Common myeloid progenitor, CD34-positive (primary cell): ENCODE measurements around the gene NOL8.

Experiments used
- CTCF ChIA-PET: fragments of 350-600 bp; sonication (Branson Sonifier 250); formaldehyde crosslinking; loops from one replicate; lab custom pipeline; 2021; ENCODE audit warnings: antibody characterized with exemption; lab: Charles Lee
- POLR2A ChIA-PET: fragments of 350-600 bp; sonication (Branson Sonifier 250); formaldehyde crosslinking; loops from one replicate; lab custom pipeline; 2021; ENCODE audit warnings: antibody characterized with exemption; lab: Charles Lee
- DNase-seq, 3 donors: peaks; one replicate each; pipeline versions ENCODE4 v3.0.0 to v3.0.0-alpha.2; 2013
- H3K27ac ChIP-seq, 2 experiments: 1 replicate in 1 of 2; 2 replicates in 1 of 2; pipeline ENCODE4 v1.7.0; 2013; ENCODE audit warnings: inconsistent platforms in 2 of 2, low read length in 2 of 2, mild to moderate bottlenecking in 2 of 2, low read depth in 1 of 2, moderate library complexity in 1 of 2; ENCODE audit not compliant: severe bottlenecking in 2 of 2, insufficient read depth in 1 of 2, poor library complexity in 1 of 2
- H3K27me3 ChIP-seq, 5 experiments: replicated peaks in 2 of 5; 1 replicate in 3 of 5; 2 replicates in 2 of 5; pipeline versions ENCODE4 v1.6.1 to v1.7.0; 2013; ENCODE audit warnings: low read length in 4 of 5, mild to moderate bottlenecking in 2 of 5, moderate library complexity in 2 of 5, inconsistent platforms in 1 of 5; ENCODE audit not compliant: insufficient read depth in 5 of 5, control insufficient read depth in 4 of 5
- H3K36me3 ChIP-seq, 4 experiments: 1 replicate in 2 of 4; 2 replicates in 2 of 4; pipeline versions ENCODE4 v1.6.1 to v1.7.0; 2013; ENCODE audit warnings: low read length in 3 of 4, control low read depth in 1 of 4, mild to moderate bottlenecking in 1 of 4; ENCODE audit not compliant: control insufficient read depth in 4 of 4, insufficient read depth in 4 of 4
- H3K4me1 ChIP-seq, 4 experiments: 1 replicate in 3 of 4; 2 replicates in 1 of 4; pipeline versions ENCODE4 v1.6.1 to v1.7.1; 2013; ENCODE audit warnings: low read length in 3 of 4, mild to moderate bottlenecking in 3 of 4, control low read depth in 1 of 4, inconsistent platforms in 1 of 4, moderate library complexity in 1 of 4; ENCODE audit not compliant: control insufficient read depth in 4 of 4, insufficient read depth in 4 of 4; ENCODE audit errors: control extremely low read depth in 1 of 4
- H3K4me3 ChIP-seq, 7 experiments: 1 replicate in 4 of 7; 2 replicates in 3 of 7; pipeline versions ENCODE4 v1.5.1 to v1.7.0; 2013; ENCODE audit warnings: mild to moderate bottlenecking in 7 of 7, low read length in 6 of 7, moderate library complexity in 6 of 7, inconsistent platforms in 2 of 7, low read depth in 2 of 7, control low read depth in 1 of 7; ENCODE audit not compliant: insufficient read depth in 4 of 7, control insufficient read depth in 1 of 7; ENCODE audit errors: extremely low read depth in 1 of 7
- H3K9me3 ChIP-seq, 5 experiments: 1 replicate in 4 of 5; 2 replicates in 1 of 5; pipeline versions ENCODE4 v1.6.1 to v1.7.1; 2013; ENCODE audit warnings: low read length in 4 of 5, mild to moderate bottlenecking in 2 of 5, inconsistent platforms in 1 of 5, low read depth in 1 of 5, moderate library complexity in 1 of 5; ENCODE audit not compliant: control insufficient read depth in 4 of 5, insufficient read depth in 2 of 5; ENCODE audit errors: control extremely low read depth in 1 of 5
- WGBS: methylation state at CpG from one replicate; pipeline ENCODE4 v1.1.5; 2013; ENCODE audit not compliant: insufficient coverage; 5-methylcytosine and 5-hydroxymethylcytosine counted together

NOL8 gene

GRCh38 chr9:92315456-92315855 is 9.7 kb downstream of the NOL8 start:
- POLR2A ChIA-PET: no interaction called here
- H3K27me3 ChIP-seq: no peaks in the 10 kb centered on the region
- no peak overlapping the region for H3K27ac ChIP-seq
- CTCF ChIA-PET: no interaction called here
- peaks cover 41 to 75% (median 57%) of the 10 kb centered on the region in 4 experiments for H3K36me3 ChIP-seq
- H3K9me3 ChIP-seq: no peaks in the 10 kb centered on the region
- no peak overlapping the region for H3K4me3 ChIP-seq
- no CpG with 5 or more reads among the region's 5 CpGs for WGBS
- DNase-seq: no peak
- peaks cover 0 to 24% (median 10%) of the 10 kb centered on the region in 4 experiments for H3K4me1 ChIP-seq

GRCh38 chr9:92313624-92314012 is 11.5 kb downstream of the NOL8 start:
- Histone ChIP-seq H3K9me3 (no peaks in the 10 kb centered on the region), H3K27ac (peak overlapping the region in 1 of 2 experiments; percentile 58), H3K27me3 (no peaks in the 10 kb centered on the region), H3K4me1 (peaks cover 0 to 24% (median 10%) of the 10 kb centered on the region in 4 experiments), H3K4me3 (peak overlapping the region in 2 of 7 experiments; percentile 57 to 65), H3K36me3 (peaks cover 36 to 78% (median 59%) of the 10 kb centered on the region in 4 experiments)
- ChIA-PET CTCF (interaction anchor here (0.6 to 2.3 kb wide), 6 partner anchors 11 to 30 kb away, joined by 3 to 8 read pairs (median 3); partner anchors contain the start of gene NOL8), POLR2A (interaction anchor here (1.0 kb wide), 1 partner anchor 11 kb away, joined by 4 read pairs; the partner anchor contains the start of gene NOL8)
- DNase-seq: no peak
- WGBS: 0% methylated on average over 1 of the region's 2 CpGs

GRCh38 chr9:92312887-92313623 is 12.1 kb downstream of the NOL8 start:
- Histone ChIP-seq H3K4me3 (peak overlapping the region in 3 of 7 experiments; percentile 2 to 65 (median 57)), H3K4me1 (peaks cover 0 to 24% (median 10%) of the 10 kb centered on the region in 4 experiments), H3K27ac (peak overlapping the region; percentile 36 to 58), H3K27me3 (no peaks in the 10 kb centered on the region), H3K9me3 (no peaks in the 10 kb centered on the region), H3K36me3 (peaks cover 37 to 78% (median 57%) of the 10 kb centered on the region in 4 experiments)
- peak in 2 of 3 donors; percentile 62 to 77 for DNase-seq
- ChIA-PET CTCF (interaction anchor here (1.3 to 2.3 kb wide), 3 partner anchors 8 to 17 kb away, joined by 3 to 8 read pairs (median 6); no protein-coding TSS in a partner anchor), POLR2A (interaction anchor here (1.0 kb wide), 1 partner anchor 12 kb away, joined by 4 read pairs; the partner anchor contains the start of gene NOL8)
- WGBS: 0% methylated on average over 4 of the region's 6 CpGs

- Histone ChIP-seq H3K4me1 (peaks cover 0 to 24% (median 10%) of the 10 kb centered on the region in 4 experiments), H3K4me3 (no peak overlapping the region), H3K27ac (no peak overlapping the region), H3K27me3 (no peaks in the 10 kb centered on the region), H3K9me3 (no peaks in the 10 kb centered on the region), H3K36me3 (peaks cover 32 to 77% (median 54%) of the 10 kb centered on the region in 4 experiments)
- 91% methylated on average over 1 of the region's 3 CpGs for WGBS
- ChIA-PET POLR2A (no interaction called here), CTCF (no interaction called here)
- DNase-seq: no peak
Observed at GRCh38 chr9:92310562-92310961, 14.6 kb downstream of the NOL8 start.

GRCh38 chr9:92308893-92309292 is 16.3 kb downstream of the NOL8 start:
- Histone ChIP-seq H3K27me3 (no peaks in the 10 kb centered on the region), H3K4me3 (no peak overlapping the region), H3K4me1 (peaks cover 0 to 21% (median 9%) of the 10 kb centered on the region in 4 experiments), H3K9me3 (no peaks in the 10 kb centered on the region), H3K27ac (no peak overlapping the region), H3K36me3 (peaks cover 42 to 77% (median 60%) of the 10 kb centered on the region in 4 experiments)
- ChIA-PET CTCF (interaction anchor here (1.0 to 1.5 kb wide), 3 partner anchors 10 to 31 kb away, joined by 3 to 4 read pairs (median 3); no protein-coding TSS in a partner anchor), POLR2A (no interaction called here)
- no peak for DNase-seq

GRCh38 chr9:92300936-92301335 is 24.2 kb downstream of the NOL8 start:
- CTCF ChIA-PET: interaction anchor here (0.8 to 1.8 kb wide), 3 partner anchors 12 to 22 kb away, joined by 3 to 6 read pairs (median 4); no protein-coding TSS in a partner anchor
- Histone ChIP-seq H3K4me3 (no peak overlapping the region), H3K36me3 (peaks cover 36 to 85% (median 68%) of the 10 kb centered on the region in 4 experiments), H3K27me3 (no peaks in the 10 kb centered on the region), H3K27ac (no peak overlapping the region), H3K9me3 (no peaks in the 10 kb centered on the region), H3K4me1 (peaks cover 3 to 12% (median 7%) of the 10 kb centered on the region in 4 experiments)
- POLR2A ChIA-PET: no interaction called here
- WGBS: 100% methylated on average over 1 of the region's 1 CpG
- DNase-seq: no peak

GRCh38 chr9:92299116-92299515 is 26.0 kb downstream of the NOL8 start:
- no peaks in the 10 kb centered on the region for H3K27me3 ChIP-seq
- peaks cover 17 to 30% (median 24%) of the 10 kb centered on the region in 4 experiments for H3K4me1 ChIP-seq
- DNase-seq: peak in 2 of 3 donors; percentile 3 to 7
- H3K36me3 ChIP-seq: peaks cover 28 to 68% (median 52%) of the 10 kb centered on the region in 4 experiments
- POLR2A ChIA-PET: no interaction called here
- no peak overlapping the region for H3K4me3 ChIP-seq
- WGBS: 100% methylated on average over 1 of the region's 1 CpG
- no peak overlapping the region for H3K27ac ChIP-seq
- H3K9me3 ChIP-seq: no peaks in the 10 kb centered on the region
- CTCF ChIA-PET: interaction anchor here (1.7 kb wide), 1 partner anchor 10 kb away, joined by 3 read pairs; no protein-coding TSS in a partner anchor
